ENCODE results near the gene STK32A. TPM values are rescaled to one million over a fixed set of nuclear protein-coding genes. Genes with fewer than 3 reads are reported as not detected.

The STK32A gene
- total RNA-seq, 1 experiment from 2014 or later = 1.2 TPM

DNA sequence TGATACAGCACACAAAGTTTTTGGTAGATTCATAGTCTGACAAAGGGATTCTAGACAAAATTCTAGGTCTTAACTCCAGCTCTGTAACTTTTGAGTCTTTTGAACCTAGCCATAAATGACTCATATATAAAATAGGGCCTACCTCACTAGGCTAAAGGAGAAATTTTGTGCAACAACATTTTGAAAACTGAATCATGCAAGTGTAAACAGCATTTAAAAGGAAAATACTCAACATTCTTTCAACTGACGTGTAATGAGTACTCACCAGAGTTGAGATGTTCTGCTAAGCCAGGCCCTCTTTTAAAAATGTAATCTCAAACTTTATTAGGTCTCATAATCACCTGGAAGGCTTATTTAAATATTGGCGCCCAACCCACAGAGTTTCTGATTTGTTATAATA lies 113.2 kb downstream of the STK32A start (continued):
- TF ChIP-seq, protein P1, sequence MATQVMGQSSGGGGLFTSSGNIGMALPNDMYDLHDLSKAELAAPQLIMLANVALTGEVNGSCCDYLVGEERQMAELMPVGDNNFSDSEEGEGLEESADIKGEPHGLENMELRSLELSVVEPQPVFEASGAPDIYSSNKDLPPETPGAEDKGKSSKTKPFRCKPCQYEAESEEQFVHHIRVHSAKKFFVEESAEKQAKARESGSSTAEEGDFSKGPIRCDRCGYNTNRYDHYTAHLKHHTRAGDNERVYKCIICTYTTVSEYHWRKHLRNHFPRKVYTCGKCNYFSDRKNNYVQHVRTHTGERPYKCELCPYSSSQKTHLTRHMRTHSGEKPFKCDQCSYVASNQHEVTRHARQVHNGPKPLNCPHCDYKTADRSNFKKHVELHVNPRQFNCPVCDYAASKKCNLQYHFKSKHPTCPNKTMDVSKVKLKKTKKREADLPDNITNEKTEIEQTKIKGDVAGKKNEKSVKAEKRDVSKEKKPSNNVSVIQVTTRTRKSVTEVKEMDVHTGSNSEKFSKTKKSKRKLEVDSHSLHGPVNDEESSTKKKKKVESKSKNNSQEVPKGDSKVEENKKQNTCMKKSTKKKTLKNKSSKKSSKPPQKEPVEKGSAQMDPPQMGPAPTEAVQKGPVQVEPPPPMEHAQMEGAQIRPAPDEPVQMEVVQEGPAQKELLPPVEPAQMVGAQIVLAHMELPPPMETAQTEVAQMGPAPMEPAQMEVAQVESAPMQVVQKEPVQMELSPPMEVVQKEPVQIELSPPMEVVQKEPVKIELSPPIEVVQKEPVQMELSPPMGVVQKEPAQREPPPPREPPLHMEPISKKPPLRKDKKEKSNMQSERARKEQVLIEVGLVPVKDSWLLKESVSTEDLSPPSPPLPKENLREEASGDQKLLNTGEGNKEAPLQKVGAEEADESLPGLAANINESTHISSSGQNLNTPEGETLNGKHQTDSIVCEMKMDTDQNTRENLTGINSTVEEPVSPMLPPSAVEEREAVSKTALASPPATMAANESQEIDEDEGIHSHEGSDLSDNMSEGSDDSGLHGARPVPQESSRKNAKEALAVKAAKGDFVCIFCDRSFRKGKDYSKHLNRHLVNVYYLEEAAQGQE (IDR thresholded peaks at IDR 0.05; ENCODE audit: low read depth) = no peak

DNA sequence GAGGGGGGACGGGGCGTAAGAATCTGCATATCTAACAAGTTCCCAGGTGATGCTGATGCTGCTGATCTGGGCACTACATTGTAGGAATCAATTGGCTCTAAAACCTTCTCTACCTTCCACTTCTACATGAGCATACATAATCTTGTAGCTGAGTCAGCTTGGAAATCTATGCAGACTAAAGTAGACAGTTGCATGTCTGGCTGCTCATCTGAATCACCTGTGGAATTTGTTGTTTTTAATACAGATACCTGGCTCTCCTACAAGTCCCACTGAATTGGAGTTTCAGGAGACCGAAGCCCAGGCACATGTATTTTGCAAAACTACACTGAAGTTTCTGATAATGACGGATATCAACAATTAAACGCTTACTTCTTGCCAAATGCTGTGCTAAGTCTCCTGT lies 113.6 kb downstream of the STK32A start:
- BruUV-seq (replicated peaks) = no TSS peak
- Histone ChIP-seq H3K27me3 (ENCODE audit: insufficient read depth, low read length) (no peaks in the 10 kb centered on the region), H3K4me1 (ENCODE audit: control insufficient read depth in 1 of 2, insufficient read depth in 2 of 2, low read length in 2 of 2) (no peaks in the 10 kb centered on the region), H3K9me2 (ENCODE audit: insufficient read depth) (no peaks in the 10 kb centered on the region), H3K9ac (ENCODE audit: low read length) (no peak overlapping the region), H3K36me3 (ENCODE audit: control insufficient read depth in 1 of 2, insufficient read depth in 2 of 2, low read length in 2 of 2) (no peaks in the 10 kb centered on the region), H2AFZ (ENCODE audit: low read depth, low read length, poor library complexity, severe bottlenecking) (no peak overlapping the region), H3K4me3 (replicated peaks in 1 of 2; ENCODE audit: low read depth in 1 of 2, low read length in 2 of 2) (no peak overlapping the region), H4K20me1 (ENCODE audit: insufficient read depth) (no peaks in the 10 kb centered on the region), H3K27ac (ENCODE audit: low read depth, low read length) (no peak overlapping the region), H3K4me2 (ENCODE audit: low read length) (no peak overlapping the region), H3K9me3 (ENCODE audit: control insufficient read depth in 1 of 2, insufficient read depth in 1 of 2, low read depth in 1 of 2, low read length in 2 of 2) (no peaks in the 10 kb centered on the region), H3K79me2 (ENCODE audit: insufficient read depth, low read length) (no peaks in the 10 kb centered on the region)
- RAD21 ChIA-PET (ENCODE audit: low non-redundant PET in 1 of 2, low total read pairs in 2 of 2, uncharacterized antibody in 2 of 2, unreplicated experiment in 2 of 2) = no interaction called here
- no peak for ATAC-seq
- POLR2A ChIA-PET = no interaction called here
- intact Hi-C loops (cut with micrococcal nuclease) = no loop called here
- DNase-seq (ENCODE audit: low read depth, low spot score) = no peak
- TF ChIP-seq JUND (IDR thresholded peaks at IDR 0.05) = no peak
- CTCF ChIA-PET = no interaction called here

DNA sequence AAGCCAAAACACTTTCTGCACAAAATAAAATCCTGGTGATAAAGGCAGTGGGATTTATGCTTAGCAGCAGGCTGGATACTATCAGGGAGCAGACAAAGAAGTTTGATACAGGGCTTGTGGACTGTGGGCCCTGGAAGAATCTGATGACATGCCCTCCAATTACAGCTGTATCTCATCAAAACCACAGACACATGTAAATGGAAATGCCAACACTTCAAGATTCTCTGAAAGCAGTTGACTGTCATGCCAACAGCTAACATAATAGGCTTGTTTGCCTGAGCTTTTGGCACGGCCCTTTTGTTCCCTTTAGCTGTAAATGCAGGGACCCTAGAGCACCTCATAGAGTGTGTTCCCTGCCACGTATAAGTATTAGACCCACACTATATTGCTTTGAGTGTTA lies 114.4 kb downstream of the STK32A start:
- no peaks in the 10 kb centered on the region for H3K36me3 ChIP-seq (ENCODE audit: control insufficient read depth in 1 of 2, insufficient read depth in 2 of 2, low read length in 2 of 2)
- H3K9me3 ChIP-seq (ENCODE audit: control insufficient read depth in 1 of 2, insufficient read depth in 1 of 2, low read depth in 1 of 2, low read length in 2 of 2) = no peaks in the 10 kb centered on the region
- BruUV-seq (replicated peaks) = no TSS peak
- no peaks in the 10 kb centered on the region for H4K20me1 ChIP-seq (ENCODE audit: insufficient read depth)
- H3K9ac ChIP-seq (ENCODE audit: low read length) = no peak overlapping the region
- H2AFZ ChIP-seq (ENCODE audit: low read depth, low read length, poor library complexity, severe bottlenecking) = no peak overlapping the region
- no peaks in the 10 kb centered on the region for H3K9me2 ChIP-seq (ENCODE audit: insufficient read depth)
- ATAC-seq (no peak), DNase-seq (ENCODE audit: low read depth, low spot score) (no peak)
- intact Hi-C loops (cut with micrococcal nuclease) = no loop called here
- ChIA-PET CTCF (no interaction called here), POLR2A (no interaction called here), RAD21 (ENCODE audit: low non-redundant PET in 1 of 2, low total read pairs in 2 of 2, uncharacterized antibody in 2 of 2, unreplicated experiment in 2 of 2) (no interaction called here)
- H3K27me3 ChIP-seq (ENCODE audit: insufficient read depth, low read length) = 0 out of 2 replicates have a peak, but pooled peaks cover 6% of the 10 kb centered on the region
- H3K4me2 ChIP-seq (ENCODE audit: low read length) = no peak overlapping the region
- H3K79me2 ChIP-seq (ENCODE audit: insufficient read depth, low read length) = no peaks in the 10 kb centered on the region
- H3K4me3 ChIP-seq (replicated peaks in 1 of 2; ENCODE audit: low read depth in 1 of 2, low read length in 2 of 2) = no peak overlapping the region
- no peaks in the 10 kb centered on the region for H3K4me1 ChIP-seq (ENCODE audit: control insufficient read depth in 1 of 2, insufficient read depth in 2 of 2, low read length in 2 of 2)
- TF ChIP-seq, protein P2, sequence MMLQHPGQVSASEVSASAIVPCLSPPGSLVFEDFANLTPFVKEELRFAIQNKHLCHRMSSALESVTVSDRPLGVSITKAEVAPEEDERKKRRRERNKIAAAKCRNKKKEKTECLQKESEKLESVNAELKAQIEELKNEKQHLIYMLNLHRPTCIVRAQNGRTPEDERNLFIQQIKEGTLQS (IDR thresholded peaks at IDR 0.05) = no peak
- no peak for TF ChIP-seq POLR2AphosphoS5 (IDR thresholded peaks at IDR 0.05; ENCODE audit: low read depth, low read length)
- TF ChIP-seq, protein P3, sequence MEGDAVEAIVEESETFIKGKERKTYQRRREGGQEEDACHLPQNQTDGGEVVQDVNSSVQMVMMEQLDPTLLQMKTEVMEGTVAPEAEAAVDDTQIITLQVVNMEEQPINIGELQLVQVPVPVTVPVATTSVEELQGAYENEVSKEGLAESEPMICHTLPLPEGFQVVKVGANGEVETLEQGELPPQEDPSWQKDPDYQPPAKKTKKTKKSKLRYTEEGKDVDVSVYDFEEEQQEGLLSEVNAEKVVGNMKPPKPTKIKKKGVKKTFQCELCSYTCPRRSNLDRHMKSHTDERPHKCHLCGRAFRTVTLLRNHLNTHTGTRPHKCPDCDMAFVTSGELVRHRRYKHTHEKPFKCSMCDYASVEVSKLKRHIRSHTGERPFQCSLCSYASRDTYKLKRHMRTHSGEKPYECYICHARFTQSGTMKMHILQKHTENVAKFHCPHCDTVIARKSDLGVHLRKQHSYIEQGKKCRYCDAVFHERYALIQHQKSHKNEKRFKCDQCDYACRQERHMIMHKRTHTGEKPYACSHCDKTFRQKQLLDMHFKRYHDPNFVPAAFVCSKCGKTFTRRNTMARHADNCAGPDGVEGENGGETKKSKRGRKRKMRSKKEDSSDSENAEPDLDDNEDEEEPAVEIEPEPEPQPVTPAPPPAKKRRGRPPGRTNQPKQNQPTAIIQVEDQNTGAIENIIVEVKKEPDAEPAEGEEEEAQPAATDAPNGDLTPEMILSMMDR (IDR thresholded peaks at IDR 0.05 in 2 of 3, conservative IDR thresholded peaks at IDR 0.05 in 1 of 3; ENCODE audit: borderline replicate concordance in 1 of 3, insufficient read depth in 1 of 3, low read depth in 2 of 3, low read length in 2 of 3) = no peak
- TF ChIP-seq ELF1 (IDR thresholded peaks at IDR 0.05; ENCODE audit: borderline replicate concordance, low read depth) = no peak
- TF ChIP-seq CBX3 (IDR thresholded peaks at IDR 0.05; ENCODE audit: low read depth) = no peak
- no peak for TF ChIP-seq YY1 (IDR thresholded peaks at IDR 0.05; ENCODE audit: extremely low read depth, insufficient replicate concordance, low read depth, low read length)
- TF ChIP-seq EZH2 (IDR thresholded peaks at IDR 0.05) = no peak
- no peak overlapping the region for H3K27ac ChIP-seq (ENCODE audit: low read depth, low read length)
